DOHH2 (cell line): ENCODE results near the gene CHCHD4.

ENCODE experiments used
- H3F3A ChIP-seq: fragments of 200-600 bp; sonication (generic), shearing (Covaris generic); 2 replicates; pipeline ENCODE4 v1.6.0; 2016; ENCODE audit warnings: antibody characterized with exemption, mild to moderate bottlenecking; ENCODE audit not compliant: control insufficient read depth, insufficient read depth
- H3K27ac ChIP-seq: fragments of 200-600 bp; sonication (generic); 2 replicates; pipeline ENCODE4 v1.5.1; 2014; ENCODE audit warnings: low read depth, mild to moderate bottlenecking, low read length, moderate library complexity
- H3K27me3 ChIP-seq: fragments of 200-600 bp; sonication (generic); 2 replicates; pipeline ENCODE4 v1.6.1; 2014; ENCODE audit warnings: mild to moderate bottlenecking, low read length, mixed read lengths; ENCODE audit not compliant: control insufficient read depth
- H3K36me3 ChIP-seq: fragments of 200-600 bp; sonication (generic); 2 replicates; pipeline ENCODE4 v1.6.1; 2014; ENCODE audit warnings: mild to moderate bottlenecking, low read length, moderate library complexity, mixed read lengths; ENCODE audit not compliant: control insufficient read depth
- H3K4me1 ChIP-seq: fragments of 200-600 bp; sonication (generic); 2 replicates; pipeline ENCODE4 v1.6.1; 2014; ENCODE audit warnings: mild to moderate bottlenecking, low read length, mixed read lengths; ENCODE audit not compliant: control insufficient read depth
- H3K4me2 ChIP-seq: fragments of 200-600 bp; sonication (generic); 2 replicates; pipeline ENCODE4 v1.6.0; 2014; ENCODE audit warnings: mild to moderate bottlenecking, low read length, moderate library complexity
- H3K4me3 ChIP-seq: fragments of 200-600 bp; sonication (generic); 2 replicates; pipeline ENCODE4 v1.5.1; 2014; ENCODE audit warnings: mild to moderate bottlenecking, low read length, mixed read lengths
- H3K79me2 ChIP-seq: fragments of 200-600 bp; sonication (generic); 2 replicates; pipeline ENCODE4 v1.6.1; 2014; ENCODE audit warnings: mild to moderate bottlenecking, low read length, mixed read lengths; ENCODE audit not compliant: control insufficient read depth
- H3K9me2 ChIP-seq: fragments of 200-600 bp; sonication (generic); replicated peaks from 2 replicates; pipeline ENCODE4 v1.6.1; 2014; ENCODE audit warnings: mild to moderate bottlenecking, low read length, mixed read lengths; ENCODE audit not compliant: control insufficient read depth
- H3K9me3 ChIP-seq: fragments of 200-600 bp; sonication (generic); 2 replicates; pipeline ENCODE4 v1.6.1; 2014; ENCODE audit warnings: antibody characterized with exemption, low read length, mixed read lengths; ENCODE audit not compliant: control insufficient read depth, insufficient read depth
- H4K20me1 ChIP-seq: fragments of 200-600 bp; sonication (generic); 2 replicates; pipeline ENCODE4 v1.6.0; 2014; ENCODE audit warnings: low read depth, mild to moderate bottlenecking, antibody characterized with exemption, low read length, moderate library complexity; ENCODE audit not compliant: control insufficient read depth, insufficient read depth
- CTCF ChIP-seq: fragments of 200-600 bp; sonication (generic); IDR thresholded peaks from one replicate; pipeline ENCODE4 v1.5.1; 2014; ENCODE audit warnings: antibody characterized with exemption, mild to moderate bottlenecking, low read depth, low read length; ENCODE audit not compliant: poor library complexity, severe bottlenecking
- EZH2phosphoT487 ChIP-seq: fragments of 200-600 bp; sonication (generic); IDR thresholded peaks from 2 replicates; pipeline ENCODE4 v1.6.1; 2017; ENCODE audit warnings: borderline replicate concordance, mild to moderate bottlenecking, antibody characterized with exemption, low read length, moderate library complexity, mixed read lengths

Gene CHCHD4

DNA sequence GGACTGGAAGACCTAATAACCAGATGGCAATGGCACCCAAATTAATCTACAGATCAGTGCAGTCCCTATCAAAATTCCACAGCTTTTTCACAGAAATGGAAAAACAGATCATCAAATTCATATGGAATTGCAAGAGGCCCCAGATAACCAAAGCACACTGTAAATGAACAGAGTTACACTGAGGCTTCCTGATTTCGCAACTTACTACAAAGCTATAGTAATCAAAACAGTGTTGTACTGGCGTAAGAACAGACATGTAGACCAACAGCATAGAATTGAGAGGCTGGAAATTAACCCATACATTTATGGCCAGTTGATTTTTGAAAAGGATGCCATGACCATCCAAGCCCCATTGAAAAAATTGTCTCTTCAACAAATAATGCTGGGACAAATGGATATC lies 37.5 kb upstream of the CHCHD4 start:
- Histone ChIP-seq H3K4me3 (no peak overlapping the region), H3K9me3 (peaks cover 14% of the 10 kb centered on the region), H3F3A (no peaks in the 10 kb centered on the region), H3K79me2 (peaks cover 2% of the 10 kb centered on the region; the same call in 1 of the 2 replicates), H3K27ac (no peak overlapping the region), H4K20me1 (no peaks in the 10 kb centered on the region), H3K9me2 (no peaks in the 10 kb centered on the region), H3K4me1 (no peaks in the 10 kb centered on the region), H3K27me3 (no peaks in the 10 kb centered on the region), H3K36me3 (peaks cover 98% of the 10 kb centered on the region), H3K4me2 (no peak overlapping the region)
- TF ChIP-seq EZH2phosphoT487 (no peak), CTCF (no peak)

- Histone ChIP-seq H3K27ac (no peak overlapping the region), H3K4me3 (no peak overlapping the region), H3K4me1 (no peaks in the 10 kb centered on the region), H3K4me2 (no peak overlapping the region), H3K9me2 (no peaks in the 10 kb centered on the region), H3K36me3 (peaks cover 98% of the 10 kb centered on the region), H4K20me1 (no peaks in the 10 kb centered on the region), H3K79me2 (peaks cover 2% of the 10 kb centered on the region; the same call in 1 of the 2 replicates), H3F3A (no peaks in the 10 kb centered on the region), H3K9me3 (peaks cover 14% of the 10 kb centered on the region), H3K27me3 (no peaks in the 10 kb centered on the region)
- TF ChIP-seq EZH2phosphoT487, result no peak
- no peak for TF ChIP-seq CTCF
Measured at GRCh38 chr3:14161282-14161681, 36.6 kb upstream of the CHCHD4 start.

- TF ChIP-seq CTCF (no peak), EZH2phosphoT487 (no peak)
- no peak overlapping the region for H3K4me2 ChIP-seq
- no peaks in the 10 kb centered on the region for H3F3A ChIP-seq
- H3K4me1 ChIP-seq, result no peaks in the 10 kb centered on the region
- H3K36me3 ChIP-seq, result peaks cover 87% of the 10 kb centered on the region
- H3K27ac ChIP-seq, result no peak overlapping the region
- peaks cover 14% of the 10 kb centered on the region for H3K9me3 ChIP-seq
- peaks cover 2% of the 10 kb centered on the region; the same call in 1 of the 2 replicates for H3K79me2 ChIP-seq
- H3K9me2 ChIP-seq, result no peaks in the 10 kb centered on the region
- H3K4me3 ChIP-seq, result no peak overlapping the region
- no peaks in the 10 kb centered on the region for H4K20me1 ChIP-seq
- H3K27me3 ChIP-seq, result no peaks in the 10 kb centered on the region
Measured at GRCh38 chr3:14159426-14159825, 34.8 kb upstream of the CHCHD4 start.

DNA sequence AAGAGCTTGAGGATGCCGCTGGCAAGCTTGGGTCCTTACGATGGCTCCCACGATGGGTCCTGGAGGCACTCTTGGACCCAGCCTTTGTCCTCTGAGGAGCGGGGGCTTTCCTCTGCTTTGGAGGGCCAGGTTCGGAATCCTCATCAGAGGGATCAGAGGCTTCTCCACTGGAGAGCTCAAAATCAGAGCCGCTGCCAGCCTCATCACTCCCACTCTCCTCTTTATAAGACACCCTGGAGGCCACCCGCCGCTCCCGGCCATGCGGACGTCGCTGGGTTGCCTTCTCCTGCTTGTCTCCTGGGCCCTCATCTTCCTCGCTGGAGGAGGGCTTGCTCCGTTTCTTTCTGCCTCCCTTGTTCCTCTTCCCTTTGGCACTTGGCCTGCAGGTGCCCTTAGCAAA lies 33.7 kb upstream of the CHCHD4 start:
- Histone ChIP-seq H4K20me1 (no peaks in the 10 kb centered on the region), H3K9me2 (no peaks in the 10 kb centered on the region), H3K36me3 (peaks cover 87% of the 10 kb centered on the region), H3K4me1 (no peaks in the 10 kb centered on the region), H3F3A (no peaks in the 10 kb centered on the region), H3K4me2 (no peak overlapping the region), H3K4me3 (no peak overlapping the region), H3K79me2 (peaks cover 4% of the 10 kb centered on the region; the same call in 1 of the 2 replicates), H3K27me3 (no peaks in the 10 kb centered on the region), H3K27ac (no peak overlapping the region), H3K9me3 (peaks cover 14% of the 10 kb centered on the region)
- TF ChIP-seq EZH2phosphoT487, result no peak
- no peak for TF ChIP-seq CTCF
